SK-N-MC (cell line): Measurements from ENCODE around the gene NOS2.
"Not testable (repeated sequence)": the region's sequence is repeated elsewhere in the genome, so short reads cannot be mapped to it uniquely, and the experiment has no call there.

Source experiments
- DNase-seq: peaks from one replicate; pipeline ENCODE4 v3.0.0-alpha.2; 2011; ENCODE audit warnings: low read depth, low spot score
- H3K27ac ChIP-seq: fragments of 200-600 bp; sonication (generic); 2 replicates; pipeline ENCODE4 v1.5.1; 2016; ENCODE audit warnings: mixed run types
- H3K36me3 ChIP-seq: fragments of 200-600 bp; sonication (generic); 2 replicates; pipeline ENCODE4 v1.6.1; 2017; ENCODE audit warnings: antibody characterized with exemption, low read length, mixed read lengths; ENCODE audit not compliant: insufficient read depth
- H3K4me3 ChIP-seq: fragments of 200-600 bp; sonication (generic); 2 replicates; pipeline ENCODE4 v1.5.1; 2016
- H3K9ac ChIP-seq: fragments of 200-600 bp; sonication (generic); 2 replicates; pipeline ENCODE4 v1.8.0; 2017; ENCODE audit warnings: mixed run types, mixed read lengths; ENCODE audit not compliant: insufficient read length
- H3K9me3 ChIP-seq: fragments of 200-600 bp; sonication (generic); 2 replicates; pipeline ENCODE4 v1.6.1; 2017; ENCODE audit warnings: low read depth, mild to moderate bottlenecking, antibody characterized with exemption, low read length, moderate library complexity, mixed read lengths
- EZH2 ChIP-seq: fragments of 200-600 bp; sonication (generic); IDR thresholded peaks from one replicate; pipeline ENCODE4 v1.6.1; 2017; ENCODE audit warnings: antibody characterized with exemption
- FOXP2 ChIP-seq: optimal IDR thresholded peaks from 2 replicates; pipeline ENCODE3; 2011; ENCODE audit warnings: mild to moderate bottlenecking, moderate library complexity; ENCODE audit not compliant: insufficient read depth; ENCODE audit errors: extremely low read length, control extremely low read depth
- POLR2AphosphoS5 ChIP-seq: IDR thresholded peaks from 2 replicates; pipeline ENCODE4 v1.6.1; 2012; ENCODE audit warnings: mild to moderate bottlenecking, low read depth, low read length, borderline replicate concordance

The NOS2 gene

GRCh38 chr17:27836651-27837050, 36.3 kb upstream of the NOS2 start:
- H3K36me3 ChIP-seq, result no peaks in the 10 kb centered on the region
- no peak overlapping the region for H3K4me3 ChIP-seq
- no peak for DNase-seq
- H3K9ac ChIP-seq, result no peak overlapping the region
- no peaks in the 10 kb centered on the region for H3K9me3 ChIP-seq
- TF ChIP-seq EZH2 (no peak), FOXP2 (no peak), POLR2AphosphoS5 (no peak)
- H3K27ac ChIP-seq, result no peak overlapping the region

GRCh38 chr17:27834571-27834970, 34.2 kb upstream of the NOS2 start:
- H3K4me3 ChIP-seq, result no peak overlapping the region
- no peak for DNase-seq
- H3K9me3 ChIP-seq, result no peaks in the 10 kb centered on the region
- H3K9ac ChIP-seq, result no peak overlapping the region
- no peak overlapping the region for H3K27ac ChIP-seq
- no peaks in the 10 kb centered on the region for H3K36me3 ChIP-seq
- TF ChIP-seq EZH2 (no peak), POLR2AphosphoS5 (no peak), FOXP2 (no peak)

- Histone ChIP-seq H3K4me3 (no peak overlapping the region), H3K27ac (no peak overlapping the region), H3K9me3 (no peaks in the 10 kb centered on the region), H3K9ac (no peak overlapping the region), H3K36me3 (no peaks in the 10 kb centered on the region)
- DNase-seq, result no peak
- TF ChIP-seq POLR2AphosphoS5 (no peak), EZH2 (no peak), FOXP2 (no peak)
Measured at GRCh38 chr17:27832831-27833230, 32.5 kb upstream of the NOS2 start.

- H3K9ac ChIP-seq, H3K9me3 ChIP-seq, H3K4me3 ChIP-seq, DNase-seq, H3K36me3 ChIP-seq, H3K27ac ChIP-seq: not testable (repeated sequence)
Measured at GRCh38 chr17:27829888-27830287, 29.6 kb upstream of the NOS2 start.

- not testable (repeated sequence) for DNase-seq, H3K4me3 ChIP-seq, H3K27ac ChIP-seq, H3K9me3 ChIP-seq, H3K36me3 ChIP-seq, H3K9ac ChIP-seq
Measured at GRCh38 chr17:27829143-27829711, 28.9 kb upstream of the NOS2 start.

- Histone ChIP-seq H3K9me3 (no peaks in the 10 kb centered on the region), H3K27ac (no peak overlapping the region), H3K36me3 (no peaks in the 10 kb centered on the region), H3K4me3 (no peak overlapping the region), H3K9ac (no peak overlapping the region)
- TF ChIP-seq EZH2, result no peak
- TF ChIP-seq FOXP2, result no peak
- TF ChIP-seq POLR2AphosphoS5, result no peak
- no peak for DNase-seq
Measured at GRCh38 chr17:27825459-27825858, 25.1 kb upstream of the NOS2 start.

GRCh38 chr17:27824745-27825144, 24.4 kb upstream of the NOS2 start:
- no peaks in the 10 kb centered on the region for H3K9me3 ChIP-seq
- H3K9ac ChIP-seq, result no peak overlapping the region
- H3K27ac ChIP-seq, result no peak overlapping the region
- no peak for TF ChIP-seq POLR2AphosphoS5
- no peak for TF ChIP-seq EZH2
- TF ChIP-seq FOXP2, result no peak
- H3K36me3 ChIP-seq, result no peaks in the 10 kb centered on the region
- H3K4me3 ChIP-seq, result no peak overlapping the region
- DNase-seq, result no peak

GRCh38 chr17:27824176-27824715, 23.9 kb upstream of the NOS2 start:
- Histone ChIP-seq H3K9ac (no peak overlapping the region), H3K4me3 (no peak overlapping the region), H3K9me3 (no peaks in the 10 kb centered on the region), H3K36me3 (no peaks in the 10 kb centered on the region), H3K27ac (no peak overlapping the region)
- DNase-seq, result no peak
- no peak for TF ChIP-seq FOXP2
- TF ChIP-seq POLR2AphosphoS5, result no peak
- no peak for TF ChIP-seq EZH2

- H3K9me3 ChIP-seq, H3K9ac ChIP-seq, DNase-seq, H3K27ac ChIP-seq, H3K36me3 ChIP-seq, H3K4me3 ChIP-seq: not testable (repeated sequence)
Measured at GRCh38 chr17:27822108-27822507, 21.8 kb upstream of the NOS2 start.
